HCT116 (cell line): ENCODE measurements around the gene ACYP1. TPM values are rescaled to one million over a fixed set of nuclear protein-coding genes. Genes with fewer than 3 reads are reported as not detected.

Experiments used
- ATAC-seq: fragments of 200-7000 bp; cut with Tn5 transposase; 2 replicates; pipeline ENCODE4 v1.9.1; 2020; ENCODE audit warnings: mild to moderate bottlenecking, moderate library complexity
- BruUV-seq: library from RNA; stranded (reverse); fragments of 400-500 nt; replicated peaks from 2 replicates; lab custom pipeline; 2021; lab: Mats Ljungman, UMichigan
- CTCF ChIA-PET: fragments of 300-600 bp; sonication (Branson Sonifier 250); formaldehyde crosslinking; loops from one replicate; lab custom pipeline; 2021; ENCODE audit warnings: antibody characterized with exemption; lab: Charles Lee
- POLR2A ChIA-PET: fragments of 300-600, 350-600 bp; sonication (Branson Sonifier 250); formaldehyde crosslinking; loops from one replicate; lab custom pipeline; 2021; ENCODE audit warnings: antibody characterized with exemption; lab: Charles Lee
- RAD21 ChIA-PET, 2 experiments: fragments of 300-600 bp; sonication (Branson Sonifier 250); formaldehyde crosslinking; loops; one replicate each; lab custom pipeline; 2023; ENCODE audit warnings: low total read pairs in 2 of 2; ENCODE audit not compliant: uncharacterized antibody in 2 of 2, unreplicated experiment in 2 of 2, low non-redundant PET in 1 of 2; lab: Charles Lee
- DNase-seq: peaks from one replicate; pipeline ENCODE4 v3.0.0-alpha.2; 2010; ENCODE audit warnings: low read depth, low spot score
- H2AFZ ChIP-seq: fragments of 200-600 bp; shearing (Covaris generic), sonication (generic); 2 replicates; pipeline ENCODE4 v1.6.1; 2017; ENCODE audit warnings: low read depth, mixed run types, mixed read lengths, antibody characterized with exemption, low read length; ENCODE audit not compliant: poor library complexity, severe bottlenecking
- H3K27ac ChIP-seq: 2 replicates; pipeline ENCODE4 v1.5.1; 2012; ENCODE audit warnings: low read depth, low read length
- H3K27me3 ChIP-seq: fragments of 200-600 bp; sonication (generic); 2 replicates; pipeline ENCODE4 v1.6.1; 2016; ENCODE audit warnings: mixed run types, low read length, mixed read lengths; ENCODE audit not compliant: insufficient read depth
- H3K36me3 ChIP-seq, 2 experiments: fragments of 200-500 bp in 1 of 2; fragments of 200-600 bp in 1 of 2; sonication (Bioruptor generic) in 1 of 2; sonication (generic) in 1 of 2; 2 replicates each; pipeline versions ENCODE4 v1.5.1 to v1.6.1; 2014 to 2016; ENCODE audit warnings: low read length in 2 of 2, inconsistent platforms in 1 of 2, mixed read lengths in 1 of 2, mixed run types in 1 of 2; ENCODE audit not compliant: insufficient read depth in 2 of 2, control insufficient read depth in 1 of 2
- H3K4me1 ChIP-seq, 2 experiments: fragments of 200-600 bp in 1 of 2; sonication (generic) in 1 of 2; 2 replicates each; pipeline versions ENCODE4 v1.5.1 to v1.6.1; 2012 to 2017; ENCODE audit warnings: low read length in 2 of 2, inconsistent platforms in 1 of 2, mild to moderate bottlenecking in 1 of 2, mixed read lengths in 1 of 2, mixed run types in 1 of 2, moderate library complexity in 1 of 2; ENCODE audit not compliant: insufficient read depth in 2 of 2, control insufficient read depth in 1 of 2
- H3K4me2 ChIP-seq: fragments of 200-600 bp; sonication (generic); 2 replicates; pipeline ENCODE4 v1.6.1; 2017; ENCODE audit warnings: mixed run types, low read length, mixed read lengths
- H3K4me3 ChIP-seq, 2 experiments: fragments of 200-600 bp in 1 of 2; sonication (generic) in 1 of 2; replicated peaks in 1 of 2; 2 replicates each; pipeline ENCODE4 v1.5.1; 2011 to 2016; ENCODE audit warnings: low read length in 2 of 2, control low read depth in 1 of 2, low read depth in 1 of 2, mild to moderate bottlenecking in 1 of 2, mixed read lengths in 1 of 2, mixed run types in 1 of 2
- H3K79me2 ChIP-seq: fragments of 200-600 bp; sonication (generic); 2 replicates; pipeline ENCODE4 v1.6.1; 2017; ENCODE audit warnings: mild to moderate bottlenecking, mixed run types, low read length, moderate library complexity, mixed read lengths; ENCODE audit not compliant: insufficient read depth
- H3K9ac ChIP-seq: fragments of 200-600 bp; sonication (generic); 2 replicates; pipeline ENCODE4 v1.6.1; 2016; ENCODE audit warnings: low read length, mixed read lengths
- H3K9me2 ChIP-seq: fragments of 200-600 bp; sonication (generic), shearing (Covaris generic); 2 replicates; pipeline ENCODE4 v1.6.1; 2017; ENCODE audit warnings: mixed run types, mild to moderate bottlenecking, moderate library complexity; ENCODE audit not compliant: insufficient read depth
- H3K9me3 ChIP-seq, 2 experiments: fragments of 200-500 bp in 1 of 2; fragments of 200-600 bp in 1 of 2; sonication (Bioruptor generic) in 1 of 2; sonication (generic) in 1 of 2; 2 replicates each; pipeline ENCODE4 v1.6.1; 2014 to 2017; ENCODE audit warnings: low read length in 2 of 2, mixed read lengths in 2 of 2, inconsistent platforms in 1 of 2, low read depth in 1 of 2, mild to moderate bottlenecking in 1 of 2, mixed run types in 1 of 2, moderate library complexity in 1 of 2; ENCODE audit not compliant: control insufficient read depth in 1 of 2, insufficient read depth in 1 of 2
- H4K20me1 ChIP-seq: fragments of 200-600 bp; sonication (generic), shearing (Covaris generic); 2 replicates; pipeline ENCODE4 v1.6.1; 2017; ENCODE audit warnings: mixed run types, mild to moderate bottlenecking, moderate library complexity; ENCODE audit not compliant: insufficient read depth
- ATF3 ChIP-seq: IDR thresholded peaks from 2 replicates; pipeline ENCODE4 v1.6.1; 2012
- CBX3 ChIP-seq: IDR thresholded peaks from 2 replicates; pipeline ENCODE4 v1.6.1; 2012; ENCODE audit warnings: low read depth
- CEBPB ChIP-seq: IDR thresholded peaks from 2 replicates; pipeline ENCODE4 v1.6.1; 2012; ENCODE audit warnings: low read depth
- CTCF ChIP-seq, 3 experiments: fragments of 200-600 bp in 1 of 3; sonication (generic) in 1 of 3; IDR thresholded peaks in 2 of 3; conservative IDR thresholded peaks in 1 of 3; 2 replicates each; pipeline ENCODE4 v1.5.1; 2012 to 2017; ENCODE audit warnings: low read depth in 2 of 3, low read length in 2 of 3, antibody characterized with exemption in 1 of 3, borderline replicate concordance in 1 of 3, control low read depth in 1 of 3, mild to moderate bottlenecking in 1 of 3, mixed read lengths in 1 of 3, mixed run types in 1 of 3, moderate library complexity in 1 of 3; ENCODE audit not compliant: insufficient read depth in 1 of 3
- EGR1 ChIP-seq: IDR thresholded peaks from 2 replicates; pipeline ENCODE4 v1.6.1; 2012; ENCODE audit warnings: low read depth
- FOSL1 ChIP-seq: IDR thresholded peaks from 2 replicates; pipeline ENCODE4 v1.6.1; 2012; ENCODE audit warnings: low read depth
- JUND ChIP-seq: IDR thresholded peaks from 2 replicates; pipeline ENCODE4 v1.6.1; 2012
- POLR2A ChIP-seq: IDR thresholded peaks from 2 replicates; pipeline ENCODE4 v1.7.0; 2011; ENCODE audit warnings: borderline replicate concordance; ENCODE audit not compliant: insufficient read depth, insufficient read length; ENCODE audit errors: extremely low read depth
- POLR2AphosphoS5 ChIP-seq: IDR thresholded peaks from 2 replicates; pipeline ENCODE4 v1.6.1; 2011; ENCODE audit warnings: mild to moderate bottlenecking, low read depth, low read length, moderate library complexity
- RAD21 ChIP-seq: IDR thresholded peaks from 2 replicates; pipeline ENCODE4 v1.6.1; 2012; ENCODE audit warnings: low read depth, mild to moderate bottlenecking
- REST ChIP-seq: IDR thresholded peaks from 2 replicates; pipeline ENCODE4 v1.6.1; 2012; ENCODE audit warnings: low read depth
- SRF ChIP-seq: IDR thresholded peaks from 2 replicates; pipeline ENCODE4 v1.6.1; 2012; ENCODE audit warnings: low read depth
- YY1 ChIP-seq: IDR thresholded peaks from 2 replicates; pipeline ENCODE4 v1.6.1; 2011; ENCODE audit warnings: low read length, low read depth, moderate library complexity, mild to moderate bottlenecking; ENCODE audit not compliant: insufficient replicate concordance; ENCODE audit errors: extremely low read depth
- ZBTB33 ChIP-seq: IDR thresholded peaks from 2 replicates; pipeline ENCODE4 v1.6.1; 2011; ENCODE audit warnings: mild to moderate bottlenecking, low read length, moderate library complexity; ENCODE audit not compliant: insufficient replicate concordance; ENCODE audit errors: extremely low read depth
- intact Hi-C: fragments of 100-400 bp; cut with micrococcal nuclease; formaldehyde crosslinking; loops from 2 replicates; pipeline ENCODE4 v1.10.0; 2022
- total RNA-seq: library from RNA; stranded (reverse); gene quantifications from one replicate; pipeline ENCODE4 v1.2.1, GENCODE V29; 2021; ENCODE audit not compliant: unreplicated experiment

Gene ACYP1
- total RNA-seq, 1 experiment from 2014 or later, result 30.7 TPM

- H3K27ac ChIP-seq, result no peak overlapping the region
- H3K9me2 ChIP-seq, result no peaks in the 10 kb centered on the region
- ATAC-seq (peak; percentile 77), DNase-seq (peak; percentile 26)
- H3K9ac ChIP-seq, result no peak overlapping the region
- H3K27me3 ChIP-seq, result no peaks in the 10 kb centered on the region
- ChIA-PET POLR2A (no interaction called here), RAD21 (interaction anchor here (0.7 to 1.6 kb wide), 4 partner anchors 66 to 602 kb away, joined by 3 to 5 read pairs (median 4); no protein-coding TSS in a partner anchor), CTCF (interaction anchor here (1.1 to 4.4 kb wide), 8 partner anchors 19 to 228 kb away, joined by 3 to 27 read pairs (median 4); partner anchors contain the start of gene RPS6KL1)
- no peaks in the 10 kb centered on the region for H3K4me1 ChIP-seq
- no peak overlapping the region for H2AFZ ChIP-seq
- H4K20me1 ChIP-seq, result no peaks in the 10 kb centered on the region
- intact Hi-C loops, result loop anchor here (1.0 kb wide), 3 partner anchors 142 to 227 kb away; no protein-coding TSS in a partner anchor
- no peak overlapping the region for H3K4me2 ChIP-seq
- no peaks in the 10 kb centered on the region for H3K9me3 ChIP-seq
- TF ChIP-seq POLR2A (no peak), CEBPB (no peak), POLR2AphosphoS5 (no peak), JUND (no peak), EGR1 (no peak), SRF (no peak), FOSL1 (0 out of 2 replicates have a peak, but pooled peaks have one; percentile 14), RAD21 (peak; percentile 92), ATF3 (no peak), CTCF (IDR thresholded peaks at IDR 0.05 in 2 of 3, conservative IDR thresholded peaks at IDR 0.05 in 1 of 3; ENCODE audit: borderline replicate concordance in 1 of 3, insufficient read depth in 1 of 3, low read depth in 2 of 3, low read length in 2 of 3) (peak; percentile 79 to 85 (median 84)), CBX3 (no peak), YY1 (no peak), ZBTB33 (no peak), REST (no peak)
- TF ChIP-seq, all 23 proteins: peak for 3
- no TSS peak for BruUV-seq
- Histone ChIP-seq H3K4me3 (no peak overlapping the region), H3K79me2 (no peaks in the 10 kb centered on the region), H3K36me3 (peaks cover 20 to 36% of the 10 kb centered on the region in 2 experiments; a peak in 3 of 4 replicates)
Measured at GRCh38 chr14:75088566-75089373, 24.9 kb upstream of the ACYP1 start.
